Fibroblast of lung (primary cell): ENCODE measurements around the gene CAMK1D. TPM values are rescaled to one million over a fixed set of nuclear protein-coding genes. Genes with fewer than 3 reads are reported as not detected.
A peak's percentile ranks its signal among the peaks of the same experiment; 100 is the strongest.

ENCODE experiments used
- DNase-seq, 2 donors: peaks; one replicate each; pipeline versions ENCODE4 v3.0.0 to v3.0.0-alpha.2; 2010; ENCODE audit warnings: low read depth in 2 of 2
- H2AFZ ChIP-seq: 2 replicates; pipeline ENCODE4 v1.5.1; 2012; ENCODE audit warnings: low read length, control low read depth, inconsistent platforms
- H3K27ac ChIP-seq: 2 replicates; pipeline ENCODE4 v1.5.1; 2011; ENCODE audit warnings: low read length, control low read depth; ENCODE audit not compliant: insufficient read depth
- H3K27me3 ChIP-seq: 2 replicates; pipeline ENCODE4 v1.5.1; 2011; ENCODE audit warnings: mild to moderate bottlenecking, low read length; ENCODE audit not compliant: control insufficient read depth, insufficient read depth
- H3K36me3 ChIP-seq: 2 replicates; pipeline ENCODE4 v1.5.1; 2011; ENCODE audit warnings: low read length; ENCODE audit not compliant: control insufficient read depth, insufficient read depth
- H3K4me1 ChIP-seq: 2 replicates; pipeline ENCODE4 v1.5.1; 2011; ENCODE audit warnings: low read length; ENCODE audit not compliant: control insufficient read depth, insufficient read depth; ENCODE audit errors: extremely low read depth
- H3K4me2 ChIP-seq: 2 replicates; pipeline ENCODE4 v1.5.1; 2011; ENCODE audit warnings: low read length, control low read depth; ENCODE audit not compliant: insufficient read depth; ENCODE audit errors: extremely low read depth
- H3K4me3 ChIP-seq, 4 experiments: fragments of 200-600 bp in 1 of 4; sonication (generic) in 1 of 4; replicated peaks in 1 of 4; 2 replicates each; pipeline ENCODE4 v1.5.1; 2011 to 2016; ENCODE audit warnings: low read length in 4 of 4, low read depth in 3 of 4, mild to moderate bottlenecking in 3 of 4, control low read depth in 2 of 4, inconsistent platforms in 1 of 4, mixed read lengths in 1 of 4; ENCODE audit not compliant: insufficient read depth in 1 of 4; ENCODE audit errors: control extremely low read depth in 1 of 4
- H3K79me2 ChIP-seq: 2 replicates; pipeline ENCODE4 v1.5.1; 2012; ENCODE audit warnings: mild to moderate bottlenecking, low read length, inconsistent platforms; ENCODE audit not compliant: control insufficient read depth, insufficient read depth
- H3K9ac ChIP-seq: 2 replicates; pipeline ENCODE4 v1.5.1; 2011; ENCODE audit warnings: mild to moderate bottlenecking, low read length, control low read depth; ENCODE audit not compliant: insufficient read depth
- H3K9me3 ChIP-seq: 2 replicates; pipeline ENCODE4 v1.5.1; 2012; ENCODE audit warnings: low read depth, low read length; ENCODE audit not compliant: control insufficient read depth, insufficient read depth
- H4K20me1 ChIP-seq: 2 replicates; pipeline ENCODE4 v1.5.1; 2011; ENCODE audit warnings: low read length; ENCODE audit not compliant: control insufficient read depth, insufficient read depth; ENCODE audit errors: extremely low read depth
- EZH2 ChIP-seq: IDR thresholded peaks from 2 replicates; pipeline ENCODE4 v1.5.1; 2012; ENCODE audit warnings: low read length, control low read depth, mild to moderate bottlenecking; ENCODE audit errors: missing control alignments
- polyA plus RNA-seq, 2 donors: library from polyadenylated mRNA; depleted of rRNA in 1 of 2; stranded (reverse) in 1 of 2; unstranded in 1 of 2; fragments of >200 nt; gene quantifications; 2 replicates each; pipeline ENCODE4 v1.2.1, GENCODE V29; 2011 to 2012; ENCODE audit warnings: missing spikeins in 1 of 2
- total RNA-seq: library from RNA; depleted of rRNA; stranded (reverse); fragments of >200 nt; gene quantifications from 2 replicates; pipeline ENCODE4 v1.2.1, GENCODE V29; 2014
- TF ChIP-seq, protein P1 (sequence below), 2 donors: IDR thresholded peaks in 1 of 2; conservative IDR thresholded peaks in 1 of 2; 1 replicate in 1 of 2; 2 replicates in 1 of 2; pipeline ENCODE4 v1.5.1; 2011 to 2012; ENCODE audit warnings: low read length in 2 of 2, control low read depth in 1 of 2, inconsistent platforms in 1 of 2, low read depth in 1 of 2, mild to moderate bottlenecking in 1 of 2

CAMK1D gene
- total and polyA plus RNA-seq, 2 donors (not counting 1 experiment from before 2014, with no cell fraction given): 2.3 TPM

DNA sequence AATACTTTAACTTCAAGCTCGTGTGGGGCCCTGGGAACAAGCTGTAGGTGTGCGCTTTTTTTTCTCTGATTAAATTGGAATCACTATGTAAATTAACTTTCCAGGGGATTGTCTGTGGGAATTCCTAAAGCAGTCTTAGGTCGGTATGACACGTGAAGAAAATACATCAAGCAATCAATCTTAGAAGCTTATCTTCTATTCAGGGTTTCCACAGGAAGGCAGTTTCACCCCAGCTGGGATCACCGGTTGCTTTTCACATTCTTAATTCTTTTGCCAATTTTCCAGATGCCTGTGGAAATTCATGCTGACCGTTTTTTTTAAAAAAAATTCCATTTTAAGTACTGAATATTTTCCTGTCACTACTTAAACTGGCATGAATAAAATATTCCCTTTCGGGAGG, 41.9 kb downstream of the CAMK1D start:
- H3K36me3 ChIP-seq: no peaks in the 10 kb centered on the region
- no peak overlapping the region for H2AFZ ChIP-seq
- no peaks in the 10 kb centered on the region for H3K9me3 ChIP-seq
- H3K9ac ChIP-seq: no peak overlapping the region
- no peaks in the 10 kb centered on the region for H3K4me1 ChIP-seq
- no peaks in the 10 kb centered on the region for H3K79me2 ChIP-seq
- peak in 1 of 2 donors; percentile 92 for DNase-seq
- no peaks in the 10 kb centered on the region for H4K20me1 ChIP-seq
- H3K27me3 ChIP-seq: no peaks in the 10 kb centered on the region
- TF ChIP-seq, protein P1, sequence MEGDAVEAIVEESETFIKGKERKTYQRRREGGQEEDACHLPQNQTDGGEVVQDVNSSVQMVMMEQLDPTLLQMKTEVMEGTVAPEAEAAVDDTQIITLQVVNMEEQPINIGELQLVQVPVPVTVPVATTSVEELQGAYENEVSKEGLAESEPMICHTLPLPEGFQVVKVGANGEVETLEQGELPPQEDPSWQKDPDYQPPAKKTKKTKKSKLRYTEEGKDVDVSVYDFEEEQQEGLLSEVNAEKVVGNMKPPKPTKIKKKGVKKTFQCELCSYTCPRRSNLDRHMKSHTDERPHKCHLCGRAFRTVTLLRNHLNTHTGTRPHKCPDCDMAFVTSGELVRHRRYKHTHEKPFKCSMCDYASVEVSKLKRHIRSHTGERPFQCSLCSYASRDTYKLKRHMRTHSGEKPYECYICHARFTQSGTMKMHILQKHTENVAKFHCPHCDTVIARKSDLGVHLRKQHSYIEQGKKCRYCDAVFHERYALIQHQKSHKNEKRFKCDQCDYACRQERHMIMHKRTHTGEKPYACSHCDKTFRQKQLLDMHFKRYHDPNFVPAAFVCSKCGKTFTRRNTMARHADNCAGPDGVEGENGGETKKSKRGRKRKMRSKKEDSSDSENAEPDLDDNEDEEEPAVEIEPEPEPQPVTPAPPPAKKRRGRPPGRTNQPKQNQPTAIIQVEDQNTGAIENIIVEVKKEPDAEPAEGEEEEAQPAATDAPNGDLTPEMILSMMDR (conservative IDR thresholded peaks at IDR 0.05 in 1 of 2, IDR thresholded peaks at IDR 0.05 in 1 of 2; ENCODE audit: low read depth in 1 of 2, low read length in 2 of 2): no peak
- no peak for TF ChIP-seq EZH2
- no peak overlapping the region for H3K27ac ChIP-seq
- H3K4me3 ChIP-seq: no peak overlapping the region
- H3K4me2 ChIP-seq: no peak overlapping the region

- Histone ChIP-seq H3K4me1 (no peaks in the 10 kb centered on the region), H2AFZ (no peak overlapping the region), H3K36me3 (no peaks in the 10 kb centered on the region), H3K27ac (no peak overlapping the region), H3K27me3 (no peaks in the 10 kb centered on the region), H3K4me2 (no peak overlapping the region), H3K4me3 (no peak overlapping the region), H4K20me1 (no peaks in the 10 kb centered on the region), H3K9me3 (no peaks in the 10 kb centered on the region), H3K9ac (no peak overlapping the region), H3K79me2 (no peaks in the 10 kb centered on the region)
- no peak for DNase-seq
- no peak for TF ChIP-seq EZH2
- TF ChIP-seq, protein P1 (conservative IDR thresholded peaks at IDR 0.05 in 1 of 2, IDR thresholded peaks at IDR 0.05 in 1 of 2; ENCODE audit: low read depth in 1 of 2, low read length in 2 of 2): no peak
These were observed 44.5 kb downstream of the CAMK1D start for GRCh38 chr10:12393831-12394230.

- Histone ChIP-seq H3K27ac (no peak overlapping the region), H4K20me1 (no peaks in the 10 kb centered on the region), H3K4me1 (no peaks in the 10 kb centered on the region), H3K4me2 (no peak overlapping the region), H3K4me3 (no peak overlapping the region), H3K9me3 (no peaks in the 10 kb centered on the region), H3K79me2 (no peaks in the 10 kb centered on the region), H3K27me3 (no peaks in the 10 kb centered on the region), H3K36me3 (no peaks in the 10 kb centered on the region), H3K9ac (no peak overlapping the region), H2AFZ (no peak overlapping the region)
- DNase-seq: peak in 1 of 2 donors; percentile 69
- TF ChIP-seq, protein P1 (conservative IDR thresholded peaks at IDR 0.05 in 1 of 2, IDR thresholded peaks at IDR 0.05 in 1 of 2; ENCODE audit: low read depth in 1 of 2, low read length in 2 of 2): no peak
- TF ChIP-seq EZH2: no peak
These were observed 45.1 kb downstream of the CAMK1D start for GRCh38 chr10:12394241-12395033.
